Stomach (tissue), 9 donors: ENCODE data around the gene ZNF648. TPM values are rescaled to one million over a fixed set of nuclear protein-coding genes. Genes with fewer than 3 reads are reported as not detected.

Source experiments
- DNase-seq, 2 donors: peaks; one replicate each; pipeline versions ENCODE4 v3.0.0 to v3.0.0-alpha.2; 2013 to 2019
- H3K27ac ChIP-seq, 5 donors: fragments of 200-600 bp in 4 of 5; sonication (generic) in 4 of 5; one replicate each; pipeline ENCODE4 v1.5.1; 2013 to 2019; ENCODE audit warnings: mild to moderate bottlenecking in 1 of 5, moderate library complexity in 1 of 5
- H3K27me3 ChIP-seq, 3 donors: fragments of 200-600 bp; sonication (generic); one replicate each; pipeline ENCODE4 v1.5.1; 2017 to 2019; ENCODE audit warnings: mixed run types in 1 of 3
- H3K36me3 ChIP-seq, 4 donors: fragments of 200-600 bp; sonication (generic); 1 replicate in 3 of 4; 2 replicates in 1 of 4; pipeline ENCODE4 v1.5.1; 2016 to 2019
- H3K4me1 ChIP-seq, 4 donors: fragments of 200-600 bp; sonication (generic); one replicate each; pipeline ENCODE4 v1.5.1; 2016 to 2019
- H3K4me3 ChIP-seq, 4 donors: fragments of 200-600 bp; sonication (generic) in 3 of 4; one replicate each; pipeline ENCODE4 v1.5.1; 2016 to 2019; ENCODE audit warnings: mild to moderate bottlenecking in 1 of 4
- H3K9me3 ChIP-seq, 4 donors: fragments of 200-600 bp; sonication (generic); one replicate each; pipeline ENCODE4 v1.5.1; 2016 to 2019
- CTCF ChIP-seq, 7 experiments: fragments of 450-650 bp in 4 of 7; fragments of 200-600 bp in 3 of 7; sonication (generic) in 3 of 7; IDR thresholded peaks; one replicate each; pipeline ENCODE4 v1.5.1; 2016 to 2019; ENCODE audit warnings: antibody characterized with exemption in 7 of 7, control low read depth in 2 of 7, mild to moderate bottlenecking in 1 of 7
- EP300 ChIP-seq: sonication (generic); formaldehyde crosslinking; IDR thresholded peaks from one replicate; pipeline ENCODE4 v1.6.1; 2017; ENCODE audit warnings: antibody characterized with exemption
- POLR2A ChIP-seq, 4 donors: fragments of 450-650 bp; IDR thresholded peaks; one replicate each; pipeline ENCODE4 v1.6.1; 2016; ENCODE audit warnings: antibody characterized with exemption in 4 of 4, control low read depth in 2 of 4, mild to moderate bottlenecking in 1 of 4, moderate library complexity in 1 of 4
- POLR2AphosphoS5 ChIP-seq, 3 donors: sonication (generic); formaldehyde crosslinking; IDR thresholded peaks; one replicate each; pipeline ENCODE4 v1.6.1; 2016; ENCODE audit warnings: antibody characterized with exemption in 3 of 3
- WGBS, 5 donors: extraction: QIAGEN DNeasy Blood & Tissue Kit in 3 of 5; methylation state at CpG; one replicate each; pipeline versions ENCODE4 v1.1.5 to v1.1.7; 2013 to 2018; 5-methylcytosine and 5-hydroxymethylcytosine counted together
- intact Hi-C: fragments of 100-400 bp; cut with DNase I; formaldehyde crosslinking; loops from one replicate; pipeline ENCODE4 v1.15.1; 2023; ENCODE audit warnings: low total_unique reads
- polyA plus RNA-seq, 3 donors: library from polyadenylated mRNA; stranded (reverse); fragments of 200-250 nt; gene quantifications; one replicate each; pipeline ENCODE4 v1.2.3, GENCODE V29; 2013
- total RNA-seq, 5 donors: library from RNA; depleted of rRNA; stranded (reverse); fragments of >200 nt; gene quantifications; one replicate each; pipeline versions ENCODE4 v1.1.0 to v1.2.3, GENCODE V29; 2014 to 2016
- donor health status: healthy with polysubstance abuse.
- donor health status: Bipolar disorder and iron deficiency.
- donor health status: healthy.

Gene ZNF648
- total and polyA plus RNA-seq, 8 donors, result 0.03 to 1.7 (median 0.12) TPM; not detected in 5

GRCh38 chr1:182071924-182072323 lies 10.4 kb upstream of the ZNF648 start:
- intact Hi-C loops, result no loop called here
- 71 to 90% (median 84%) methylated on average over 4 of the region's 4 CpGs for WGBS, 5 donors
- H3K27ac ChIP-seq, result no peak overlapping the region
- TF ChIP-seq POLR2A (IDR thresholded peaks at IDR 0.05), result no peak
- no peak for TF ChIP-seq CTCF (IDR thresholded peaks at IDR 0.05)
- H3K27me3 ChIP-seq, result peaks cover 0 to 14% (median 0%) of the 10 kb centered on the region in 3 donors
- H3K9me3 ChIP-seq, result no peaks in the 10 kb centered on the region
- DNase-seq, result no peak
- no peak overlapping the region for H3K4me3 ChIP-seq
- no peaks in the 10 kb centered on the region for H3K36me3 ChIP-seq
- peaks cover 0 to 7% (median 3%) of the 10 kb centered on the region in 4 donors for H3K4me1 ChIP-seq

GRCh38 chr1:182069028-182069466 lies 7.5 kb upstream of the ZNF648 start:
- Histone ChIP-seq H3K27me3 (peaks cover 0 to 14% (median 0%) of the 10 kb centered on the region in 3 donors), H3K4me3 (no peak overlapping the region), H3K36me3 (no peaks in the 10 kb centered on the region), H3K4me1 (peaks cover 0 to 7% (median 3%) of the 10 kb centered on the region in 4 donors), H3K27ac (no peak overlapping the region), H3K9me3 (no peaks in the 10 kb centered on the region)
- TF ChIP-seq CTCF (IDR thresholded peaks at IDR 0.05), result peak in 5 of 7 experiments; percentile 16 to 69 (median 40)
- no peak for TF ChIP-seq POLR2AphosphoS5 (IDR thresholded peaks at IDR 0.05)
- TF ChIP-seq POLR2A (IDR thresholded peaks at IDR 0.05), result no peak
- TF ChIP-seq EP300, result no peak
- DNase-seq, result peak; percentile 66 to 84
- WGBS, 5 donors, result 10 to 53% (median 12%) methylated on average over 11 to 12 of the region's 12 CpGs
- intact Hi-C loops, result no loop called here

GRCh38 chr1:182066934-182067333 lies 5.4 kb upstream of the ZNF648 start:
- no peak for DNase-seq
- TF ChIP-seq EP300 (no peak), POLR2A (IDR thresholded peaks at IDR 0.05) (no peak), POLR2AphosphoS5 (IDR thresholded peaks at IDR 0.05) (no peak), CTCF (IDR thresholded peaks at IDR 0.05) (no peak)

GRCh38 chr1:182065126-182065845 lies 3.8 kb upstream of the ZNF648 start:
- intact Hi-C loops, result no loop called here
- Histone ChIP-seq H3K27ac (no peak overlapping the region), H3K36me3 (no peaks in the 10 kb centered on the region), H3K4me1 (peaks cover 0 to 7% (median 3%) of the 10 kb centered on the region in 4 donors), H3K9me3 (peaks cover 0 to 4% (median 2%) of the 10 kb centered on the region in 4 donors), H3K27me3 (peaks cover 0 to 16% (median 0%) of the 10 kb centered on the region in 3 donors), H3K4me3 (no peak overlapping the region)
- WGBS, 5 donors, result 85 to 98% (median 90%) methylated on average over 5 of the region's 5 CpGs
- TF ChIP-seq CTCF (IDR thresholded peaks at IDR 0.05) (no peak), POLR2A (IDR thresholded peaks at IDR 0.05) (no peak), EP300 (no peak), POLR2AphosphoS5 (IDR thresholded peaks at IDR 0.05) (no peak)
- no peak for DNase-seq

More at GRCh38 chr1:182066934-182067333, 5.4 kb upstream of the ZNF648 start:
- Histone ChIP-seq H3K36me3 (no peaks in the 10 kb centered on the region), H3K9me3 (peaks cover 0 to 4% (median 2%) of the 10 kb centered on the region in 4 donors), H3K4me1 (peaks cover 0 to 7% (median 3%) of the 10 kb centered on the region in 4 donors), H3K4me3 (no peak overlapping the region), H3K27me3 (peaks cover 0 to 14% (median 0%) of the 10 kb centered on the region in 3 donors), H3K27ac (no peak overlapping the region)
- 79 to 85% (median 81%) methylated on average over 4 of the region's 4 CpGs for WGBS, 5 donors
- intact Hi-C loops, result no loop called here
